Fibroblast of pulmonary artery (primary cell): ENCODE data around the gene TNS1.
A peak's percentile ranks its signal among the peaks of the same experiment; 100 is the strongest.

ENCODE experiments used
- DNase-seq: peaks from one replicate; pipeline ENCODE4 v3.0.0-alpha.2; 2010; ENCODE audit warnings: low read depth
- H3K4me3 ChIP-seq: replicated peaks from 2 replicates; pipeline ENCODE4 v1.5.1; 2011; ENCODE audit warnings: low read depth, mild to moderate bottlenecking, control low read depth, low read length, moderate library complexity
- CTCF ChIP-seq: IDR thresholded peaks from 2 replicates; pipeline ENCODE4 v1.5.1; 2011; ENCODE audit warnings: mild to moderate bottlenecking, control low read depth, low read length, inconsistent platforms; ENCODE audit errors: missing control alignments

TNS1 gene

DNA sequence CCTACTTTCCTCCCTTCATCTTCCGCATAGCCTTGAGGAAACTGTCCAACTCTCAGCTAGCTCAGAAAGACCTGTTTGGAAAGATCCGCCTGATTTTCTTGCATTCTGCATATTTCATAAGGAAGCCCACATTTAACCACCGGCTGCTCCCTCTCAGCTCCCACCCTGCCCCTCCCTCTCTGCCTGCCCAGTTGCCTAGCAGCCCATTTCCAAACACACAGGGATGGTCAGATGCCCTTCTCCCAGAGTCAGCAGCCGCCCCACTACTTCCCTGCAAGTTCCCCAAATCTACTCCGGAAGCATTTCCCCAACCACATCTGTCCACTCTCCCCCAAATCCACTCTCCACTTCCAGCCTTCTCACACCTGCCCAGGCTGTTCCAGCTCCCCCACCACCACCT lies 96.0 kb downstream of the TNS1 start:
- no peak overlapping the region for H3K4me3 ChIP-seq
- no peak for TF ChIP-seq CTCF
- DNase-seq: no peak

DNA sequence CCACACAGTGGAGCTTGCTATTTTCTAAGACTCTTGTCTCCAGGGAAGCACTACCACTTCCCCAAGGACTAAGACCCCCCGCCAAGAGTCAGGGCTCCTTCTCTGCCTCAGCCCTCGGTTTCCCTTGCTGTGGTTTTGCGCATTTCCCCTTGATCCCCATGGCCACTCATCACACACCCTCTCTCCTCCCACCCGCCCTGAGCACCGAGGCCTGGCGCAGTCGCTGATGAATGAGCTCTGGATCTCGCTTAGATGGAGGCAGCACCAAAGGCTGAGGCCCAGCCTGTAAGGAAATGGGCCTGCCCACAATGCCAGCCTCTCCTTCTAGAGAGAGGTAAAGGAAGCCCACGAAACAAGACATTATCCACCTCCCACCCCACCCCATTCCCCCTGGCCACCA lies 96.9 kb downstream of the TNS1 start:
- DNase-seq: no peak
- TF ChIP-seq CTCF: no peak
- no peak overlapping the region for H3K4me3 ChIP-seq

GRCh38 chr2:217905395-217905794 lies 97.4 kb downstream of the TNS1 start:
- DNase-seq: no peak
- no peak overlapping the region for H3K4me3 ChIP-seq
- TF ChIP-seq CTCF: no peak

DNA sequence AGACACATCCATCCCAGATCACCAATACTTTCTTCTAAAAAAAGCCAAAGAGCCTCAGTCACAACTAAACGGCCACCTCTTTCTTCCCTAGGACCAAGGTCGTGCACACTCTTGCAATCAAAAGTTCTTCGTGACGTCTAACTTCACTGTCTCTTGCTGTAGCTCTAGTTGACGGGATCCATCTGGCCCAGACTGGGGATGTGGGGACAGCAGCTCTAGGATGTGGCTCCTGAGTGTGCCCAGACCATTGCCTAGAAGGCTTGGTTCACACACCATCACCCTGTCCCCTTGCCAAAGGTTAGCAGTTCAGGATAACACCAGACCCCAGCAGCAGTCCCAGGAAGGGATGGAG lies 98.2 kb downstream of the TNS1 start:
- TF ChIP-seq CTCF: no peak
- DNase-seq: no peak
- no peak overlapping the region for H3K4me3 ChIP-seq

DNA sequence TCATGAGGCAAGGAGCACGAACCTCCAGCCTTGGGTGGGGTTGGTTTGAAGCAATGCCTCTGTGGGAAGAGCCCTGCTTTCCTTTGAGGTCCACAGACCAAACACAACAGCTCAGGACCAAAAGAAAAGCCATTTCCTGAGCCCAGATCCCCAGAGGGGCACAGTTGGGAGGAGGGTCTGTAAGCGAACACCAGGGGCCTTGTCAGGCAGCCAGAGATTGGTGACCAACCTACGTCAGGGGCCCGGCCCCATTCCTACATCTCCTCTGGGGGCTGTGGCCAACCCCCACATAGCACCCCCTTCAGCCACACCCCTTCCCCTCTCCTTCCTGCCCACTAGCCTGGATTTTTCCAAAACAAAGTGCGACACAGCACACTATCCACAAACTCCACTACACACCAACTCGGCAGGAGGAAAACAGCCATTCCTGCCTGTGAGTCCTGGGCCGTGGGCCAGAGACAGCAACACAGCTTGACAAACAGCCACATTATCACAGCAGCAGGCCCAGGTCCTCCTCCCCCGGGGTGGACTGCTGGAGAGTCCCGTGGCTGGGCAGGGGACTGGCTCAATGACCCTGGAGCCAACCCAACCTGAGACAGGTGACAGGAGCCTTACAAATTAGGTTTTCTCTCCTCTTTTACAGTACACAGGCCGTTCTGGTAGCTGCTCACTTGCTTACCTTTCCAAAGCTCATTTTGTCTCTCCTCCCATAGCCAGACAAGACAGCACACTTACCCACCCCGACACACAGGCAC lies 98.8 kb downstream of the TNS1 start:
- peak; percentile 88 for DNase-seq
- H3K4me3 ChIP-seq: no peak overlapping the region
- no peak for TF ChIP-seq CTCF

DNA sequence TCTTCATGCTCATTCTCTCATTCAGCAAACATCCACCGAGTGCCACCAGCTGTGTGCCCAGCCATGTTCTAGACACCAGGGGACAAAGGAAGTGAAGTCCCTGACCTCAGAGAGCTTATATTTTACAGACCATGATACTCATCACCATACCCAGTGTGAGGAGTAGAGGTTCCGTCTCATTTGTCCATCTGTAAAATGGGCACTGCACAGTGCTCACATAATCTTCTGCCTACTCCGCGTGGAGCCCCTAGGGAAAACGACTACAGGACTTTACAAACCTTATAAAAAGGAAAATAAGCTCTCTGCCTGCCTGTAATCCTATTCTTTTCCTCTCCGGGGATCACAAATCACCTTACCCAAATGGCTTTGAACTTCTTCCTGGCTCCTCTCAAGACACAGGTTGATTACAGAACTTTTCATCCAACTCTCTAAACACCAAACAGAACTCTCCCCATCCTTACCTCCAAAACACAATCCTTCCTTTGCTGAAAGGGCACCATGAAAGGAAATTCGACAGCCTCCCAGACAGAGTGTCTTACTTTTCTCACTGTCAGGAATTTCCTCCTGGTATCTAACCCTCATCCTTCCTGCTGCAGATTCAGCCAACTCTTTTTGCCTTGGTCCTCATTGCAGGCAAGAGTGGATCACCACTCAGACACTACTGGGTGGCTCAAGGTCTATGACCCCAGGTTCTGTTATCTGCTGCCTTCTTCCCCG lies 99.5 kb downstream of the TNS1 start:
- H3K4me3 ChIP-seq: no peak overlapping the region
- TF ChIP-seq CTCF: no peak
- no peak for DNase-seq
